Measurements from ENCODE around the gene CLMP. TPM values are rescaled to one million over a fixed set of nuclear protein-coding genes. Genes with fewer than 3 reads are reported as not detected.

Gene CLMP
- total RNA-seq, 1 experiment from 2014 or later: not detected

DNA sequence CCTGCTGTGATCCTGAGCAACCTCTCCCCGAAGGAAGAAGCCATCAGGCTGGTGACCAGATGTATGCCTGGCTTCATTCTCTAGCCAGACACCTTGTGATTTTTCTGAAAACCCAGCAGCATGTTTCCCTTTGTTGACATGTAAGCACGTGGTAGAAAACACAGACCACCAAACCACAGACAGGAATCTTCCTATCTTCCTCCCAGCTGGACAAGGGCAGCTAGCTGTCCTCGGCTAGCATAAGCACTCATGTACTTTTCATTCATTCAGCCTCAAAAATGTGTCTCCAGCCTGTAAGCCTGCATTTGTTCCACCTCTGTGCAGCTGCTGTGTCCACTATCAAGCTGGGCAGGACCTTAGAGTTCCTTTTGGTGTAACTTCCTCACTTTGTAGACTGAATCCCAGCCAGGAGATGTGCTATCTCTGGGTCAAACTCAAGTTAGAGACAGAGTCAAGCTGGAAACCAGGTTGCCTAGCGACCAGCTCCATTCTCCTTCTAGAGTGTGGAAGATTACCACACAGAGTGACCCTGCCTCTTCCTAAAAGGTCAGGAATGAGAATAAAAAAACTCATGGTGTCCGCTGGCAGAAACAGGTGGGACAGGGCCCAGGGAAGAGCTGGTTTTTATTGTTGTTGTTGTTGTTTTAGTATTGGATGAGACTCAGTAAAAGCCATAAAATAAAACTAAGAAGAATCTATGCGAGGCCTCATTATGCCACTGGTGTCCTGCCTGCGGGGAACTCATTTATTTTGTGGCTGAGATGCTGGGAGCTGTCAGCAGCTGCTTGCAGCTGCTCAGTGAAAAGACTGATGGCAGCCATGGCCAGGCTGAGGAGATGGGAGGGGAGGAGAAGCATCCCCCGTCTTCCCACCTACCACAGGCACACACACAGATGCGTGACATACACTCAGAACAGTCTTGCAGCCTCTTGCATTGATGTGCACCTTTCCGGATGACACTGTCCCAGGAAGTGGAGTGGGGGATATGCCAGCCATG lies 7.4 kb upstream of the CLMP start:
- CTCF ChIA-PET: interaction anchor here (1.2 kb wide), 1 partner anchor 45 kb away, joined by 3 read pairs; no protein-coding TSS in a partner anchor
- Mint-ChIP-seq H3K4me3 (ENCODE audit: low read depth, unreplicated experiment) (no peak overlapping the region), H3K27ac (ENCODE audit: unreplicated experiment) (no peak overlapping the region), H3K4me1 (ENCODE audit: low read depth, unreplicated experiment) (no peaks in the 10 kb centered on the region), H3K36me3 (ENCODE audit: insufficient read depth, unreplicated experiment) (no peaks in the 10 kb centered on the region), H3K27me3 (ENCODE audit: unreplicated experiment) (peaks cover 53% of the 10 kb centered on the region), H3K9me3 (ENCODE audit: low read depth, unreplicated experiment) (no peaks in the 10 kb centered on the region)
- TF ChIP-seq, protein P1, sequence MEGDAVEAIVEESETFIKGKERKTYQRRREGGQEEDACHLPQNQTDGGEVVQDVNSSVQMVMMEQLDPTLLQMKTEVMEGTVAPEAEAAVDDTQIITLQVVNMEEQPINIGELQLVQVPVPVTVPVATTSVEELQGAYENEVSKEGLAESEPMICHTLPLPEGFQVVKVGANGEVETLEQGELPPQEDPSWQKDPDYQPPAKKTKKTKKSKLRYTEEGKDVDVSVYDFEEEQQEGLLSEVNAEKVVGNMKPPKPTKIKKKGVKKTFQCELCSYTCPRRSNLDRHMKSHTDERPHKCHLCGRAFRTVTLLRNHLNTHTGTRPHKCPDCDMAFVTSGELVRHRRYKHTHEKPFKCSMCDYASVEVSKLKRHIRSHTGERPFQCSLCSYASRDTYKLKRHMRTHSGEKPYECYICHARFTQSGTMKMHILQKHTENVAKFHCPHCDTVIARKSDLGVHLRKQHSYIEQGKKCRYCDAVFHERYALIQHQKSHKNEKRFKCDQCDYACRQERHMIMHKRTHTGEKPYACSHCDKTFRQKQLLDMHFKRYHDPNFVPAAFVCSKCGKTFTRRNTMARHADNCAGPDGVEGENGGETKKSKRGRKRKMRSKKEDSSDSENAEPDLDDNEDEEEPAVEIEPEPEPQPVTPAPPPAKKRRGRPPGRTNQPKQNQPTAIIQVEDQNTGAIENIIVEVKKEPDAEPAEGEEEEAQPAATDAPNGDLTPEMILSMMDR (IDR thresholded peaks at IDR 0.05; ENCODE audit: unreplicated experiment): no peak
- no peak for DNase-seq
- intact Hi-C loops (cut with micrococcal nuclease; ENCODE audit: unreplicated experiment): no loop called here
- no TSS peak for BruUV-seq (replicated peaks)

DNA sequence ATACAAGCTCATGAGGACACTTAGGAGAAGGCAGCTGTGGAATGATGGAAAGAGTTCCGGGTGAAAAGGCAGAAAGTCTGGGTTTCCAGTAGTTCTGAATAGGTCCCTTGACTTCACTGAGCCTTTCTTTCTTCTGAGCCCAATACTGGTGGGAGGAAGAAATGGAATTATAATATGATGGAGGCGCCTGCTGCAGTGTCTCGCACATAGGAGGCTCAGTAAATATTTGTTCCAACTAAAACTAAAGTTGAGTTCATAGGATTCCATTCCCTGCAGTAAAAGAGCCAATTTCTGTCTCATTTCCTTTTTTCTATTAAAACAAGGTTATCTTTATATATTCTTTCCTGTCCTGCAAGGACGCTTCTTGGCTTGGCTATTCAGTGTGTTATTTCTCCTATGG lies 5.2 kb upstream of the CLMP start:
- Mint-ChIP-seq H3K27me3 (ENCODE audit: unreplicated experiment) (peaks cover 54% of the 10 kb centered on the region), H3K9me3 (ENCODE audit: low read depth, unreplicated experiment) (no peaks in the 10 kb centered on the region), H3K4me1 (ENCODE audit: low read depth, unreplicated experiment) (no peaks in the 10 kb centered on the region), H3K4me3 (ENCODE audit: low read depth, unreplicated experiment) (no peak overlapping the region), H3K27ac (ENCODE audit: unreplicated experiment) (no peak overlapping the region), H3K36me3 (ENCODE audit: insufficient read depth, unreplicated experiment) (peaks cover 4% of the 10 kb centered on the region)
- intact Hi-C loops (cut with micrococcal nuclease; ENCODE audit: unreplicated experiment): no loop called here
- no TSS peak for BruUV-seq (replicated peaks)
- TF ChIP-seq, protein P1 (IDR thresholded peaks at IDR 0.05; ENCODE audit: unreplicated experiment): no peak
- no peak for DNase-seq
- CTCF ChIA-PET: no interaction called here

DNA sequence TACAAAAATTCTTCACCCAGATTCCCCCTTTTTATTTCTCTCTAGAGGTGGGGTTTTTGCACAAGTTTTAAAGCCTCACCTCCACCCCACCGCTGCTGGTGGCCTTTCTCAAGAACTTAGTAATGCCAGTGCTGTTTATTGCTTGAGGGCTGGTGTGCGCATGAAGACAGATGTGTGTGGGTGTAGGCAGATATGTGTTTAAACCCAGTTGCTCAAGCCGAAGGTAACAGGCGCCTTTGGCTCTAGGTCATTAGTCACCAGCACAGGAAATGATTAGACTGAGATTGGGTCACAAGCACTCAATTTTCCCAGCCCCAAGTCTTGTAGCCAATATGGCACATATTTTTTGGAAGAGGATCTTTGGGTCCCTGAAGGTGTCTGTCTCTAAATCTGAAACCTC lies 2.7 kb upstream of the CLMP start:
- CTCF ChIA-PET: no interaction called here

GRCh38 chr11:123196060-123196714 lies 1.1 kb upstream of the CLMP start:
- H3K36me3 Mint-ChIP-seq (ENCODE audit: insufficient read depth, unreplicated experiment): peaks cover 4% of the 10 kb centered on the region
- intact Hi-C loops (cut with micrococcal nuclease; ENCODE audit: unreplicated experiment): no loop called here
- CTCF ChIA-PET: no interaction called here
- BruUV-seq (replicated peaks): no TSS peak
- H3K9me3 Mint-ChIP-seq (ENCODE audit: low read depth, unreplicated experiment): no peaks in the 10 kb centered on the region
- H3K4me3 Mint-ChIP-seq (ENCODE audit: low read depth, unreplicated experiment): peak overlapping the region; percentile 42
- peaks cover 8% of the 10 kb centered on the region for H3K4me1 Mint-ChIP-seq (ENCODE audit: low read depth, unreplicated experiment)
- DNase-seq: no peak
- no peak overlapping the region for H3K27ac Mint-ChIP-seq (ENCODE audit: unreplicated experiment)
- TF ChIP-seq, protein P1 (IDR thresholded peaks at IDR 0.05; ENCODE audit: unreplicated experiment): no peak
- peaks cover 71% of the 10 kb centered on the region for H3K27me3 Mint-ChIP-seq (ENCODE audit: unreplicated experiment)

More for the DNA sequence above, 2.7 kb upstream of the CLMP start:
- Mint-ChIP-seq H3K27ac (ENCODE audit: unreplicated experiment) (no peak overlapping the region), H3K36me3 (ENCODE audit: insufficient read depth, unreplicated experiment) (peaks cover 4% of the 10 kb centered on the region), H3K4me3 (ENCODE audit: low read depth, unreplicated experiment) (no peak overlapping the region), H3K27me3 (ENCODE audit: unreplicated experiment) (peaks cover 67% of the 10 kb centered on the region), H3K4me1 (ENCODE audit: low read depth, unreplicated experiment) (peaks cover 8% of the 10 kb centered on the region), H3K9me3 (ENCODE audit: low read depth, unreplicated experiment) (no peaks in the 10 kb centered on the region)
- no TSS peak for BruUV-seq (replicated peaks)
- TF ChIP-seq, protein P1 (IDR thresholded peaks at IDR 0.05; ENCODE audit: unreplicated experiment): no peak
- DNase-seq: no peak
- intact Hi-C loops (cut with micrococcal nuclease; ENCODE audit: unreplicated experiment): no loop called here

All from Calu3 (cell line).